ENCODE measurements around the gene ANKRD55.

DNA sequence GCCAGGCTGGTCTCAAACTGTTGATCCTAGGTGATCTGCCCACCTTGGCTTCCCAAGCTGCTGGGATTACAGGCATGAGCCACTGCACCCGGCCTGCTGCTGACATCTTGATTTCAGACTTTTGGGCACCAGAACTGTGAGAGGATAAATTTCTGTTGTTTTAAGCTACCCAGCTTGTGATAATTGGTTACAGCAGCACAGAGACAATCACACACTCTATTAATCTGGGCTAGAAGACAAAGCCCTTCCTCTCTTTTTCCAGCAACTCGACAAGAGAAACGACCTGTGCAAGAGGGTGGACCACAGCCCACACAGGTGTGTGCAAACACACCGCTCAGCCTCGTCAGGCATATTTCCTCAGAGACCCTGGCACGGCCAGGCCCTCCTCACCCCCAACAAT is 4.5 kb downstream of the ANKRD55 start:
- TF ChIP-seq, protein P1, sequence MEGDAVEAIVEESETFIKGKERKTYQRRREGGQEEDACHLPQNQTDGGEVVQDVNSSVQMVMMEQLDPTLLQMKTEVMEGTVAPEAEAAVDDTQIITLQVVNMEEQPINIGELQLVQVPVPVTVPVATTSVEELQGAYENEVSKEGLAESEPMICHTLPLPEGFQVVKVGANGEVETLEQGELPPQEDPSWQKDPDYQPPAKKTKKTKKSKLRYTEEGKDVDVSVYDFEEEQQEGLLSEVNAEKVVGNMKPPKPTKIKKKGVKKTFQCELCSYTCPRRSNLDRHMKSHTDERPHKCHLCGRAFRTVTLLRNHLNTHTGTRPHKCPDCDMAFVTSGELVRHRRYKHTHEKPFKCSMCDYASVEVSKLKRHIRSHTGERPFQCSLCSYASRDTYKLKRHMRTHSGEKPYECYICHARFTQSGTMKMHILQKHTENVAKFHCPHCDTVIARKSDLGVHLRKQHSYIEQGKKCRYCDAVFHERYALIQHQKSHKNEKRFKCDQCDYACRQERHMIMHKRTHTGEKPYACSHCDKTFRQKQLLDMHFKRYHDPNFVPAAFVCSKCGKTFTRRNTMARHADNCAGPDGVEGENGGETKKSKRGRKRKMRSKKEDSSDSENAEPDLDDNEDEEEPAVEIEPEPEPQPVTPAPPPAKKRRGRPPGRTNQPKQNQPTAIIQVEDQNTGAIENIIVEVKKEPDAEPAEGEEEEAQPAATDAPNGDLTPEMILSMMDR (IDR thresholded peaks at IDR 0.05), result no peak
- no peak for TF ChIP-seq POLR2A (IDR thresholded peaks at IDR 0.05)

Data from suprapubic skin (tissue), 3 donors.